Stimulated activated CD8-positive, alpha-beta memory T cell treated with anti-CD3 and anti-CD28 coated beads, Interleukin-4, amount 100 ng/mL, for 48 hours (primary cell): ENCODE results near the gene CLDN12.
"Not testable (repeated sequence)": the region's sequence is repeated elsewhere in the genome, so short reads cannot be mapped to it uniquely, and the experiment has no call there.

Experiments used
- DNase-seq: peaks from one replicate; pipeline ENCODE4 v3.0.0-alpha.2; 2020

CLDN12 gene

GRCh38 chr7:90445633-90446032 lies 42.4 kb downstream of the CLDN12 start:
- DNase-seq = no peak

GRCh38 chr7:90446137-90446899 lies 43.1 kb downstream of the CLDN12 start:
- DNase-seq = no peak

- DNase-seq = no peak
Observed at GRCh38 chr7:90453259-90453891, 50.1 kb downstream of the CLDN12 start.

GRCh38 chr7:90453931-90454330 lies 50.7 kb downstream of the CLDN12 start:
- DNase-seq = no peak

GRCh38 chr7:90455163-90456030 lies 52.1 kb downstream of the CLDN12 start:
- DNase-seq = no peak

GRCh38 chr7:90458104-90458503 lies 54.8 kb downstream of the CLDN12 start:
- DNase-seq = no peak

- DNase-seq = no peak
Observed at GRCh38 chr7:90459888-90460287, 56.6 kb downstream of the CLDN12 start.

- no peak for DNase-seq
Observed at GRCh38 chr7:90461219-90461618, 58.0 kb downstream of the CLDN12 start.

- not testable (repeated sequence) for DNase-seq
Observed at GRCh38 chr7:90463151-90463628, 59.9 kb downstream of the CLDN12 start.
